Measurements from ENCODE around the gene DIO1. TPM values are rescaled to one million over a fixed set of nuclear protein-coding genes. Genes with fewer than 3 reads are reported as not detected.

The DIO1 gene
- total and polyA plus RNA-seq, 2 of the 8 experiments (the other 6 are each of a cell fraction or from before 2014, with no cell fraction given): 0.14 TPM; not detected in 1

DNA sequence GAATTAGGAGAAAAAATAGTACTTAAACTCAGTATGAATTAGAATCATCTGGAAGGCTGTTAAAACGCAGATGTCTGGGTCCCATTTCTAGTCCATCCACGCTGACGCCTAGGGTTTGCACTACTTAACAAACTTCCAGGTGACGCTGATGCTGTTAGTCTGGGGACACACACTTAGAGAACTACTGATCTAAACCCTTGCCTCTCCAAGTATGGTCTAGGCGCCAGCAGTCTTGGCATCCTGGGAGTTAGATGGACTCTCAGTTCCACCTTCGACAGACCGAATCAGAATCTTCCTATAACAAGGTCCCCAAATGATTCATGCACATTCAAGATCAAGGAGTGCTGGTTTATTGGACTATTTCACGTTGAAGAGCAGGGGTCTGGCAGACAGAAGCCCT lies 11.5 kb downstream of the DIO1 start:
- TF ChIP-seq SIX5 (IDR thresholded peaks at IDR 0.05; ENCODE audit: low read depth, low read length) (no peak), EP300 (IDR thresholded peaks at IDR 0.05; ENCODE audit: borderline replicate concordance in 1 of 2, low read depth in 2 of 2, low read length in 2 of 2) (no peak), SP2 (IDR thresholded peaks at IDR 0.05; ENCODE audit: low read length) (no peak), RXRA (IDR thresholded peaks at IDR 0.05; ENCODE audit: insufficient read depth, low read depth, low read length) (no peak), SP1 (IDR thresholded peaks at IDR 0.05; ENCODE audit: low read depth, low read length) (no peak), ZNF274 (IDR thresholded peaks at IDR 0.05; ENCODE audit: borderline replicate concordance, extremely low read depth, low read length) (no peak)
- H3K79me1 ChIP-seq (ENCODE audit: low read depth, low read length): no peaks in the 10 kb centered on the region
- H3K23ac ChIP-seq (ENCODE audit: insufficient read length): no peak overlapping the region
- peaks cover 0 to 2% (median 0%) of the 10 kb centered on the region in 4 experiments; a peak in 2 of 7 replicates for H3K4me1 ChIP-seq (replicated peaks in 1 of 4; ENCODE audit: control insufficient read depth in 3 of 4, insufficient read depth in 4 of 4, low read length in 3 of 4)
- DNase-seq (ENCODE audit: low read depth in 1 of 2, low spot score in 2 of 2) (no peak), FAIRE-seq (no peak)
- no peak overlapping the region for H3K4me3 ChIP-seq (ENCODE audit: extremely low read depth in 1 of 4, insufficient read depth in 2 of 4, low read depth in 3 of 4, low read length in 4 of 4)
- H2BK5ac ChIP-seq (ENCODE audit: low read depth, low read length): no peak overlapping the region
- no peak overlapping the region for H3K27ac ChIP-seq (ENCODE audit: low read depth, low read length)
- 91% methylated on average over 8 of the region's 8 CpGs; no CpG with 5 or more reads in 1 of the 2 experiments for WGBS, 2 experiments (ENCODE audit: extremely low coverage in 1 of 2, insufficient coverage in 1 of 2, insufficient read length in 1 of 2, insufficient replicate concordance in 2 of 2, low coverage in 1 of 2, low lambda C conversion rate in 2 of 2, missing lambda C conversion rate in 1 of 2)
- no peaks in the 10 kb centered on the region for H3K79me2 ChIP-seq (ENCODE audit: control insufficient read depth in 1 of 2, insufficient read depth in 2 of 2, low read length in 2 of 2)
- no peak overlapping the region for H4K91ac ChIP-seq (replicated peaks; ENCODE audit: insufficient read length, low read length)
- ChIA-PET CTCF (ENCODE audit: partially characterized antibody) (interaction anchor here (0.9 kb wide), 1 partner anchor 105 kb away, joined by 3 read pairs; no protein-coding TSS in a partner anchor), POLR2A (ENCODE audit: partially characterized antibody) (interaction anchor here (0.7 kb wide), 1 partner anchor 518 kb away, joined by 3 read pairs; no protein-coding TSS in a partner anchor)
- no peaks in the 10 kb centered on the region for H4K20me1 ChIP-seq (replicated peaks in 1 of 2; ENCODE audit: control insufficient read depth in 1 of 2, insufficient read depth in 2 of 2, low read length in 2 of 2)
- no peaks in the 10 kb centered on the region for H3K23me2 ChIP-seq (ENCODE audit: low read depth, low read length)
- H3K27me3 ChIP-seq (replicated peaks in 1 of 4; ENCODE audit: control insufficient read depth in 3 of 4, extremely low read depth in 1 of 4, insufficient read depth in 3 of 4, low read length in 3 of 4): no peaks in the 10 kb centered on the region
- H2BK15ac ChIP-seq (ENCODE audit: low read length): no peak overlapping the region
- H3K56ac ChIP-seq (replicated peaks; ENCODE audit: insufficient read length, low read depth, low read length): no peak overlapping the region
- no peak overlapping the region for H3K4me2 ChIP-seq (ENCODE audit: insufficient read depth in 1 of 2, low read depth in 2 of 2, low read length in 2 of 2)
- H3K36me3 ChIP-seq (ENCODE audit: control insufficient read depth in 2 of 4, insufficient read depth in 4 of 4, low read length in 3 of 4): no peaks in the 10 kb centered on the region
- H3K9me3 ChIP-seq (ENCODE audit: insufficient read depth in 2 of 2, low read depth in 1 of 2, low read length in 1 of 2): no peaks in the 10 kb centered on the region
- no peak overlapping the region for H2BK20ac ChIP-seq (ENCODE audit: low read length)
- H4K8ac ChIP-seq (ENCODE audit: extremely low read depth, insufficient read depth, low read length): no peak overlapping the region
- no peak overlapping the region for H3K18ac ChIP-seq (ENCODE audit: extremely low read depth, low read length)
- H3K9ac ChIP-seq (replicated peaks in 1 of 4; ENCODE audit: extremely low read depth in 1 of 4, low read depth in 3 of 4, low read length in 3 of 4): no peak overlapping the region
- H2AFZ ChIP-seq (ENCODE audit: low read length): no peak overlapping the region
- H2BK120ac ChIP-seq (replicated peaks; ENCODE audit: low read depth, low read length): no peak overlapping the region
- H2BK12ac ChIP-seq (ENCODE audit: low read depth, low read length): no peak overlapping the region
- H3K14ac ChIP-seq (ENCODE audit: insufficient read length): no peak overlapping the region
- H2AK5ac ChIP-seq (ENCODE audit: low read depth, low read length): no peak overlapping the region
- H4K5ac ChIP-seq (ENCODE audit: insufficient read length, low read depth, low read length): no peak overlapping the region
- H3K4ac ChIP-seq (replicated peaks; ENCODE audit: insufficient read length, low read depth, low read length): no peak overlapping the region

Measured in H1 (cell line).